ENCODE measurements around the gene MRAP.

DNA sequence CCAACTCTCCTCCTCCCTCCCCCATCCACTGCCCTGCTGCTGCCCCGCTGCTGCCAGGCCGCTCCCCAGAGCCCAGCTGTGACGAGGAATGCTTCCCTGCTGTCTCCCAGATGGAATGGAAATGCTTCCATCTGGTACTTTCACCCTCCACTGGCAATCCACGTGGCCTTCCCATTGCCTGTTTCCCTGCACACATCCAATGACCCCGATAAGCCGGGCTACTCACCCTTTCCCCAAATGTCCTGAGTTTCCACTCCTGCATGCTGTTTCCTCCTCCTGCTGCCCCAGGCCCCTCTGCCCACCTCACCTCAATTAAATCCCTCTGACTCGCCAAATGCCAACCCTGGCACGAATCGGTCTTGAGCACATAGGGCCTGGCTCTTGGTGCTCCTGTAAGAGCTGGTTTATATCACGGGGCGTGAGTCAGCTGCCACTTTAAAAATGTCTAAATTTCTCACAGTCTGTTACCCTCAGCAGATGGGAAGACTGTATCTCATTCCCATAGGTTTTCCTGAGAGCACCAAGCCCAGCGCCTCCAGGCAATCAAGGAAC lies 36.4 kb downstream of the MRAP start:
- TF ChIP-seq, protein P1, sequence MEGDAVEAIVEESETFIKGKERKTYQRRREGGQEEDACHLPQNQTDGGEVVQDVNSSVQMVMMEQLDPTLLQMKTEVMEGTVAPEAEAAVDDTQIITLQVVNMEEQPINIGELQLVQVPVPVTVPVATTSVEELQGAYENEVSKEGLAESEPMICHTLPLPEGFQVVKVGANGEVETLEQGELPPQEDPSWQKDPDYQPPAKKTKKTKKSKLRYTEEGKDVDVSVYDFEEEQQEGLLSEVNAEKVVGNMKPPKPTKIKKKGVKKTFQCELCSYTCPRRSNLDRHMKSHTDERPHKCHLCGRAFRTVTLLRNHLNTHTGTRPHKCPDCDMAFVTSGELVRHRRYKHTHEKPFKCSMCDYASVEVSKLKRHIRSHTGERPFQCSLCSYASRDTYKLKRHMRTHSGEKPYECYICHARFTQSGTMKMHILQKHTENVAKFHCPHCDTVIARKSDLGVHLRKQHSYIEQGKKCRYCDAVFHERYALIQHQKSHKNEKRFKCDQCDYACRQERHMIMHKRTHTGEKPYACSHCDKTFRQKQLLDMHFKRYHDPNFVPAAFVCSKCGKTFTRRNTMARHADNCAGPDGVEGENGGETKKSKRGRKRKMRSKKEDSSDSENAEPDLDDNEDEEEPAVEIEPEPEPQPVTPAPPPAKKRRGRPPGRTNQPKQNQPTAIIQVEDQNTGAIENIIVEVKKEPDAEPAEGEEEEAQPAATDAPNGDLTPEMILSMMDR (conservative IDR thresholded peaks at IDR 0.05 in 1 of 2, IDR thresholded peaks at IDR 0.05 in 1 of 2; ENCODE audit: extremely low read depth in 1 of 2, insufficient read depth in 1 of 2, low read depth in 1 of 2, low read length in 2 of 2) = no peak
- no peak for TF ChIP-seq EZH2 (IDR thresholded peaks at IDR 0.05; ENCODE audit: borderline replicate concordance, low read length)
